BJ (cell line): ENCODE results near the gene NNAT. TPM values are rescaled to one million over a fixed set of nuclear protein-coding genes. Genes with fewer than 3 reads are reported as not detected.

Experiments
- CTCF ChIA-PET: fragments of 350-600 bp; formaldehyde crosslinking; extraction: SDS; loops from one replicate; lab custom pipeline; 2021; ENCODE audit warnings: antibody characterized with exemption, inconsistent platforms; lab: Yijun Ruan, JAX
- POLR2A ChIA-PET: fragments of 300-600 bp; sonication (Branson Sonifier 250); formaldehyde crosslinking; extraction: SDS; loops from one replicate; lab custom pipeline; 2021; ENCODE audit warnings: antibody characterized with exemption; lab: Charles Lee
- DNase-seq: peaks from one replicate; pipeline ENCODE4 v3.0.0-alpha.2; 2011; ENCODE audit warnings: low read depth
- H3K27me3 ChIP-seq: 2 replicates; pipeline ENCODE4 v1.6.0; 2011; ENCODE audit warnings: low read length; ENCODE audit not compliant: control insufficient read depth, insufficient read depth
- H3K36me3 ChIP-seq: 2 replicates; pipeline ENCODE4 v1.5.1; 2011; ENCODE audit warnings: low read length; ENCODE audit not compliant: control insufficient read depth, insufficient read depth
- H3K4me3 ChIP-seq: 2 replicates; pipeline ENCODE4 v1.5.1; 2011; ENCODE audit warnings: low read depth, mild to moderate bottlenecking, control low read depth, low read length
- CTCF ChIP-seq: IDR thresholded peaks from 2 replicates; pipeline ENCODE4 v1.5.1; 2011; ENCODE audit warnings: low read depth, mild to moderate bottlenecking, control low read depth, inconsistent platforms, low read length, moderate library complexity; ENCODE audit not compliant: insufficient read depth
- polyA plus RNA-seq: library from polyadenylated mRNA; depleted of rRNA; stranded (reverse); fragments of >200 nt; gene quantifications from 2 replicates; pipeline ENCODE4 v1.2.3, GENCODE V29; 2011

The NNAT gene
- polyA plus RNA-seq, 1 experiment: not detected

- no peak for TF ChIP-seq CTCF
- DNase-seq: no peak
- Histone ChIP-seq H3K27me3 (no peaks in the 10 kb centered on the region), H3K4me3 (no peak overlapping the region), H3K36me3 (no peaks in the 10 kb centered on the region; the same call in 1 of the 2 replicates)
- POLR2A ChIA-PET: no interaction called here
- CTCF ChIA-PET: interaction anchor here (0.6 to 1.3 kb wide), 2 partner anchors 10 to 25 kb away, joined by 3 to 4 read pairs; no protein-coding TSS in a partner anchor
Observed at GRCh38 chr20:37523012-37523391, 2.0 kb downstream of the NNAT start.

- Histone ChIP-seq H3K36me3 (no peaks in the 10 kb centered on the region; the same call in 1 of the 2 replicates), H3K4me3 (no peak overlapping the region), H3K27me3 (no peaks in the 10 kb centered on the region)
- ChIA-PET POLR2A (no interaction called here), CTCF (interaction anchor here (0.6 kb wide), 1 partner anchor 24 kb away, joined by 3 read pairs; no protein-coding TSS in a partner anchor)
- TF ChIP-seq CTCF: no peak
- DNase-seq: no peak
Observed at GRCh38 chr20:37523911-37524700, 3.1 kb downstream of the NNAT start.

GRCh38 chr20:37524859-37525708 is 4.0 kb downstream of the NNAT start:
- TF ChIP-seq CTCF: no peak
- ChIA-PET POLR2A (no interaction called here), CTCF (interaction anchor here (0.7 kb wide), 1 partner anchor 297 kb away, joined by 3 read pairs; no protein-coding TSS in a partner anchor)
- no peak overlapping the region for H3K4me3 ChIP-seq
- DNase-seq: no peak
- H3K27me3 ChIP-seq: no peaks in the 10 kb centered on the region
- no peaks in the 10 kb centered on the region; the same call in 1 of the 2 replicates for H3K36me3 ChIP-seq

GRCh38 chr20:37525810-37526209 is 4.8 kb downstream of the NNAT start:
- TF ChIP-seq CTCF: no peak
- DNase-seq: no peak
- ChIA-PET CTCF (interaction anchor here (0.7 kb wide), 1 partner anchor 298 kb away, joined by 3 read pairs; no protein-coding TSS in a partner anchor), POLR2A (no interaction called here)
- Histone ChIP-seq H3K27me3 (no peaks in the 10 kb centered on the region), H3K4me3 (peak overlapping the region; percentile 94), H3K36me3 (no peaks in the 10 kb centered on the region; the same call in 1 of the 2 replicates)
